IMR-90 (cell line): Measurements from ENCODE around the gene ANHX. TPM values are rescaled to one million over a fixed set of nuclear protein-coding genes. Genes with fewer than 3 reads are reported as not detected.

ENCODE experiments used
- ATAC-seq: fragments of 200-7000 bp; cut with Tn5 transposase; 2 replicates; pipeline ENCODE4 v1.9.1; 2020; ENCODE audit warnings: low read depth, mild to moderate bottlenecking, moderate library complexity
- BruUV-seq: library from RNA; stranded (reverse); fragments of 400-500 nt; replicated peaks from 2 replicates; lab custom pipeline; 2021; lab: Mats Ljungman, UMichigan
- CTCF ChIA-PET: fragments of 300-600 bp; formaldehyde crosslinking; extraction: SDS; loops from one replicate; lab custom pipeline; 2021; ENCODE audit warnings: antibody characterized with exemption; lab: Yijun Ruan, JAX
- POLR2A ChIA-PET: fragments of 300-600 bp; sonication (Branson Sonifier 250); formaldehyde crosslinking; loops from one replicate; lab custom pipeline; 2022; ENCODE audit warnings: antibody characterized with exemption; ENCODE audit not compliant: unreplicated experiment; lab: Charles Lee
- DNase-seq: peaks from one replicate; pipeline ENCODE4 v3.0.0; 2013
- H2AFZ ChIP-seq: replicated peaks from 2 replicates; pipeline ENCODE3; 2013; ENCODE audit warnings: low read length, mild to moderate bottlenecking; ENCODE audit not compliant: poor library complexity
- H2AK5ac ChIP-seq: 2 replicates; pipeline ENCODE4 v1.6.1; 2013; ENCODE audit warnings: low read depth, low read length, inconsistent platforms
- H2AK9ac ChIP-seq: replicated peaks from 2 replicates; pipeline ENCODE3; 2013; ENCODE audit warnings: mild to moderate bottlenecking, low read depth, low read length, moderate library complexity; ENCODE audit not compliant: poor library complexity
- H2BK120ac ChIP-seq: 2 replicates; pipeline ENCODE4 v1.6.1; 2013; ENCODE audit warnings: low read depth, low read length, inconsistent platforms
- H2BK15ac ChIP-seq: 3 replicates; pipeline ENCODE4 v1.6.1; 2013; ENCODE audit warnings: low read depth, low read length, inconsistent platforms
- H2BK20ac ChIP-seq: 2 replicates; pipeline ENCODE4 v1.6.1; 2013; ENCODE audit warnings: low read depth, mild to moderate bottlenecking, inconsistent platforms, low read length, moderate library complexity
- H2BK5ac ChIP-seq: 2 replicates; pipeline ENCODE4 v1.6.1; 2013; ENCODE audit warnings: mild to moderate bottlenecking, low read depth, low read length, inconsistent platforms; ENCODE audit not compliant: poor library complexity, severe bottlenecking
- H3K14ac ChIP-seq: replicated peaks from 2 replicates; pipeline ENCODE4 v1.6.1; 2013; ENCODE audit warnings: low read depth, low read length, inconsistent platforms
- H3K18ac ChIP-seq: 2 replicates; pipeline ENCODE4 v1.6.1; 2013; ENCODE audit warnings: low read depth, low read length, control low read depth
- H3K23ac ChIP-seq: 2 replicates; pipeline ENCODE4 v1.6.1; 2013; ENCODE audit warnings: low read depth, low read length, inconsistent platforms
- H3K27ac ChIP-seq: 2 replicates; pipeline ENCODE4 v1.5.1; 2013; ENCODE audit warnings: mild to moderate bottlenecking, control low read depth, low read length; ENCODE audit not compliant: insufficient read depth
- H3K27me3 ChIP-seq: 2 replicates; pipeline ENCODE4 v1.6.1; 2013; ENCODE audit warnings: low read length; ENCODE audit not compliant: control insufficient read depth, insufficient read depth
- H3K36me3 ChIP-seq: 2 replicates; pipeline ENCODE4 v1.6.1; 2013; ENCODE audit warnings: low read length, mixed read lengths; ENCODE audit not compliant: control insufficient read depth, insufficient read depth
- H3K4ac ChIP-seq: 2 replicates; pipeline ENCODE4 v1.6.1; 2013; ENCODE audit warnings: low read depth, low read length, inconsistent platforms
- H3K4me1 ChIP-seq: 2 replicates; pipeline ENCODE4 v1.6.1; 2013; ENCODE audit warnings: low read length, mixed read lengths; ENCODE audit not compliant: control insufficient read depth, insufficient read depth
- H3K4me2 ChIP-seq: 2 replicates; pipeline ENCODE4 v1.6.1; 2013; ENCODE audit warnings: low read depth, mild to moderate bottlenecking, control low read depth, low read length, moderate library complexity
- H3K4me3 ChIP-seq: 2 replicates; pipeline ENCODE4 v1.5.1; 2013; ENCODE audit warnings: low read depth, mild to moderate bottlenecking, control low read depth, low read length, moderate library complexity; ENCODE audit not compliant: insufficient read depth
- H3K56ac ChIP-seq: 2 replicates; pipeline ENCODE4 v1.6.1; 2013; ENCODE audit warnings: low read length, inconsistent platforms; ENCODE audit not compliant: insufficient read depth; ENCODE audit errors: extremely low read depth
- H3K79me1 ChIP-seq, 2 experiments: 2 replicates each; pipeline ENCODE4 v1.6.1; 2013; ENCODE audit warnings: low read length in 2 of 2, inconsistent platforms in 1 of 2, low read depth in 1 of 2
- H3K9ac ChIP-seq: 2 replicates; pipeline ENCODE4 v1.6.1; 2013; ENCODE audit warnings: low read depth, low read length, control low read depth
- H3K9me1 ChIP-seq: 2 replicates; pipeline ENCODE4 v1.6.1; 2013; ENCODE audit warnings: low read length, inconsistent platforms; ENCODE audit not compliant: insufficient read depth
- H3K9me3 ChIP-seq: 2 replicates; pipeline ENCODE4 v1.6.1; 2013; ENCODE audit warnings: low read length; ENCODE audit not compliant: control insufficient read depth, insufficient read depth
- H4K20me1 ChIP-seq: 2 replicates; pipeline ENCODE4 v1.6.1; 2013; ENCODE audit warnings: low read length, inconsistent platforms; ENCODE audit not compliant: insufficient read depth
- H4K5ac ChIP-seq: 2 replicates; pipeline ENCODE4 v1.6.1; 2013; ENCODE audit warnings: mild to moderate bottlenecking, low read depth, low read length, control low read depth
- H4K8ac ChIP-seq, 2 experiments: 2 replicates each; pipeline ENCODE4 v1.6.1; 2013; ENCODE audit warnings: low read depth in 2 of 2, low read length in 2 of 2, control low read depth in 1 of 2, inconsistent platforms in 1 of 2
- H4K91ac ChIP-seq: 2 replicates; pipeline ENCODE4 v1.6.1; 2013; ENCODE audit warnings: low read depth, low read length, inconsistent platforms; ENCODE audit not compliant: insufficient read depth
- CEBPB ChIP-seq: IDR thresholded peaks from 2 replicates; pipeline ENCODE4 v1.6.1; 2012; ENCODE audit warnings: low read depth, low read length, improper control_type of control experiment
- CHD1 ChIP-seq: IDR thresholded peaks from 2 replicates; pipeline ENCODE4 v1.6.1; 2012; ENCODE audit warnings: low read depth, low read length, improper control_type of control experiment
- MAFK ChIP-seq: IDR thresholded peaks from 2 replicates; pipeline ENCODE4 v1.6.1; 2012; ENCODE audit warnings: low read depth, low read length, improper control_type of control experiment
- MAZ ChIP-seq: IDR thresholded peaks from 2 replicates; pipeline ENCODE4 v1.6.1; 2012; ENCODE audit warnings: low read depth, mild to moderate bottlenecking, low read length, improper control_type of control experiment, moderate library complexity, borderline replicate concordance
- POLR2A ChIP-seq: IDR thresholded peaks from 2 replicates; pipeline ENCODE4 v1.6.1; 2012; ENCODE audit warnings: mild to moderate bottlenecking, low read depth, low read length
- WGBS, 2 experiments: methylation state at CpG; one replicate each; pipeline versions ENCODE4 v1.1.5 to v1.1.7; 2013; ENCODE audit warnings: missing lambda C conversion rate in 2 of 2; ENCODE audit not compliant: insufficient read length in 1 of 2; ENCODE audit errors: extremely low coverage in 2 of 2; 5-methylcytosine and 5-hydroxymethylcytosine counted together
- dilution Hi-C: fragments of 300-500 bp; cut with HindIII; formaldehyde crosslinking; loops from one replicate; pipeline ENCODE4 v1.14.3; 2018; ENCODE audit warnings: low sequenced_read_pairs; ENCODE audit not compliant: unreplicated experiment
- in situ Hi-C: fragments of 300-500 bp; cut with MboI; formaldehyde crosslinking; loops from 3 replicates; pipeline ENCODE4 v1.14.3; 2019; ENCODE audit warnings: low sequenced_read_pairs, inconsistent platforms, mixed read lengths
- intact Hi-C: fragments of 100-400 bp; cut with micrococcal nuclease; formaldehyde crosslinking; loops from 2 replicates; pipeline ENCODE4 v1.10.0; 2022
- polyA plus RNA-seq, 3 experiments: library from polyadenylated mRNA; depleted of rRNA; stranded (reverse); fragments of >200 nt; gene quantifications; 2 replicates each; pipeline ENCODE4 v1.2.3, GENCODE V29; 2012; ENCODE audit warnings: low replicate concordance in 1 of 3
- total RNA-seq: library from RNA; depleted of rRNA; stranded (reverse); fragments of >200 nt; gene quantifications from 2 replicates; pipeline ENCODE4 v1.2.3, GENCODE V29; 2012

ANHX gene
- total and polyA plus RNA-seq, 2 of the 4 experiments (the other 2 are of a cell fraction): not detected

GRCh38 chr12:133233006-133233405 lies 2.7 kb downstream of the ANHX start:
- Histone ChIP-seq H3K4me3 (no peak overlapping the region), H3K79me1 (no peaks in the 10 kb centered on the region), H3K4me1 (no peaks in the 10 kb centered on the region), H3K18ac (no peak overlapping the region), H3K4ac (no peak overlapping the region), H3K9me1 (no peaks in the 10 kb centered on the region), H3K9me3 (peaks cover 66% of the 10 kb centered on the region), H2BK120ac (no peak overlapping the region), H2BK15ac (no peak overlapping the region), H4K20me1 (no peaks in the 10 kb centered on the region), H3K9ac (no peak overlapping the region), H4K8ac (no peak overlapping the region), H2BK5ac (no peak overlapping the region), H2BK20ac (no peak overlapping the region), H2AFZ (no peak overlapping the region), H2AK9ac (no peak overlapping the region), H3K27ac (no peak overlapping the region), H3K36me3 (no peaks in the 10 kb centered on the region), H3K56ac (no peak overlapping the region), H3K23ac (no peak overlapping the region), H4K5ac (no peak overlapping the region), H3K27me3 (no peaks in the 10 kb centered on the region), H4K91ac (no peak overlapping the region), H3K14ac (no peak overlapping the region), H3K4me2 (no peak overlapping the region), H2AK5ac (no peak overlapping the region)
- in situ Hi-C loops: no loop called here
- intact Hi-C loops: no loop called here
- BruUV-seq: no TSS peak
- POLR2A ChIA-PET: no interaction called here
- ATAC-seq (no peak), DNase-seq (no peak)
- WGBS, 2 experiments: no CpG with 5 or more reads among the region's 6 CpGs
- CTCF ChIA-PET: no interaction called here
- TF ChIP-seq MAZ (no peak), CEBPB (no peak), MAFK (no peak), POLR2A (no peak), CHD1 (no peak)
- dilution Hi-C loops: no loop called here
